ENCODE measurements around the gene EVC. TPM values are rescaled to one million over a fixed set of nuclear protein-coding genes. Genes with fewer than 3 reads are reported as not detected.

The EVC gene
- total RNA-seq, 2 donors from 2014 or later, result 25.5 to 29.0 TPM

- Histone ChIP-seq H3K4me1 (ENCODE audit: control insufficient read depth, insufficient read depth, low read length) (no peaks in the 10 kb centered on the region), H3K27ac (ENCODE audit: low read depth, low read length) (no peak overlapping the region), H3K27me3 (ENCODE audit: control insufficient read depth, insufficient read depth, low read length, poor library complexity, severe bottlenecking) (peaks cover 33% of the 10 kb centered on the region), H3K4me3 (ENCODE audit: low read length) (peak overlapping the region; percentile 78), H3K36me3 (ENCODE audit: control insufficient read depth, insufficient read depth, low read length) (no peaks in the 10 kb centered on the region), H3K9ac (ENCODE audit: extremely low read depth, low read length, poor library complexity, severe bottlenecking) (no peak overlapping the region), H3K9me3 (ENCODE audit: control insufficient read depth, low read length) (peaks cover 14% of the 10 kb centered on the region)
- WGBS, 2 experiments (ENCODE audit: insufficient coverage in 1 of 2, insufficient read length in 1 of 2), result 36 to 39% methylated on average over 9 to 13 of the region's 13 CpGs
- no peak for DNase-seq
- TF ChIP-seq CTCF (conservative IDR thresholded peaks at IDR 0.05), result peak; percentile 76
- Mint-ChIP-seq H3K4me3 (peak overlapping the region; percentile 65), H3K36me3 (ENCODE audit: low read depth) (peaks cover 22% of the 10 kb centered on the region), H3K27ac (peak overlapping the region; percentile 80), H3K27me3 (ENCODE audit: insufficient read depth) (peaks cover 32% of the 10 kb centered on the region), H3K9me3 (peaks cover 17% of the 10 kb centered on the region), H3K4me1 (peaks cover 17% of the 10 kb centered on the region)
Measured at GRCh38 chr4:5710065-5710960, 688 bp upstream of the EVC start.

GRCh38 chr4:5711479-5712184 is 631 bp downstream of the EVC start:
- H3K9me3 Mint-ChIP-seq, result peaks cover 17% of the 10 kb centered on the region
- WGBS, 2 experiments (ENCODE audit: insufficient coverage in 1 of 2, insufficient read length in 1 of 2), result 15 to 26% methylated on average over 28 to 52 of the region's 52 CpGs
- DNase-seq, result peak; percentile 82
- H3K36me3 ChIP-seq (ENCODE audit: control insufficient read depth, insufficient read depth, low read length), result no peaks in the 10 kb centered on the region
- peaks cover 32% of the 10 kb centered on the region for H3K27me3 Mint-ChIP-seq (ENCODE audit: insufficient read depth)
- TF ChIP-seq CTCF (conservative IDR thresholded peaks at IDR 0.05), result no peak
- no peak overlapping the region for H3K27ac ChIP-seq (ENCODE audit: low read depth, low read length)
- peaks cover 33% of the 10 kb centered on the region for H3K27me3 ChIP-seq (ENCODE audit: control insufficient read depth, insufficient read depth, low read length, poor library complexity, severe bottlenecking)
- H3K9me3 ChIP-seq (ENCODE audit: control insufficient read depth, low read length), result peaks cover 17% of the 10 kb centered on the region
- no peaks in the 10 kb centered on the region for H3K4me1 ChIP-seq (ENCODE audit: control insufficient read depth, insufficient read depth, low read length)
- H3K4me1 Mint-ChIP-seq, result peaks cover 24% of the 10 kb centered on the region
- peak overlapping the region; percentile 77 for H3K4me3 ChIP-seq (ENCODE audit: low read length)
- H3K9ac ChIP-seq (ENCODE audit: extremely low read depth, low read length, poor library complexity, severe bottlenecking), result no peak overlapping the region
- H3K27ac Mint-ChIP-seq, result no peak overlapping the region
- H3K36me3 Mint-ChIP-seq (ENCODE audit: low read depth), result peaks cover 16% of the 10 kb centered on the region
- H3K4me3 Mint-ChIP-seq, result peak overlapping the region; percentile 65

- H3K27ac Mint-ChIP-seq, result no peak overlapping the region
- peak; percentile 23 for DNase-seq
- Histone ChIP-seq H3K4me3 (ENCODE audit: low read length) (peak overlapping the region; percentile 77), H3K36me3 (ENCODE audit: control insufficient read depth, insufficient read depth, low read length) (no peaks in the 10 kb centered on the region), H3K9me3 (ENCODE audit: control insufficient read depth, low read length) (peaks cover 17% of the 10 kb centered on the region), H3K9ac (ENCODE audit: extremely low read depth, low read length, poor library complexity, severe bottlenecking) (no peak overlapping the region), H3K4me1 (ENCODE audit: control insufficient read depth, insufficient read depth, low read length) (no peaks in the 10 kb centered on the region), H3K27me3 (ENCODE audit: control insufficient read depth, insufficient read depth, low read length, poor library complexity, severe bottlenecking) (peaks cover 30% of the 10 kb centered on the region), H3K27ac (ENCODE audit: low read depth, low read length) (no peak overlapping the region)
- peaks cover 17% of the 10 kb centered on the region for H3K9me3 Mint-ChIP-seq
- no peak for TF ChIP-seq CTCF (conservative IDR thresholded peaks at IDR 0.05)
- peaks cover 16% of the 10 kb centered on the region for H3K36me3 Mint-ChIP-seq (ENCODE audit: low read depth)
- H3K4me1 Mint-ChIP-seq, result peaks cover 27% of the 10 kb centered on the region
- WGBS, 2 experiments (ENCODE audit: insufficient coverage in 1 of 2, insufficient read length in 1 of 2), result 93 to 100% methylated on average over 5 to 7 of the region's 7 CpGs
- peaks cover 31% of the 10 kb centered on the region for H3K27me3 Mint-ChIP-seq (ENCODE audit: insufficient read depth)
- peak overlapping the region; percentile 65 for H3K4me3 Mint-ChIP-seq
Measured at GRCh38 chr4:5712517-5712916, 1.5 kb downstream of the EVC start.
